Gastrocnemius medialis (tissue), 4 donors: ENCODE measurements around the gene TRA2B. TPM values are rescaled to one million over a fixed set of nuclear protein-coding genes. Genes with fewer than 3 reads are reported as not detected.

Experiments
- ATAC-seq, 2 donors: fragments of 150-250 bp; one replicate each; pipeline ENCODE4 v1.9.1; 2016
- DNase-seq, 2 donors: peaks; one replicate each; pipeline ENCODE4 v3.0.0-alpha.2; 2019
- H3K27ac ChIP-seq, 4 donors: fragments of 200-600 bp; sonication (generic); 1 replicate in 1 of 4; 2 replicates in 3 of 4; pipeline ENCODE4 v1.5.1; 2016 to 2018; ENCODE audit warnings: mild to moderate bottlenecking in 2 of 4, moderate library complexity in 1 of 4
- H3K27me3 ChIP-seq, 3 donors: fragments of 200-600 bp; sonication (generic) in 2 of 3; 1 replicate in 1 of 3; 2 replicates in 2 of 3; pipeline versions ENCODE4 v1.5.1 to v1.6.0; 2016 to 2019; ENCODE audit warnings: mild to moderate bottlenecking in 1 of 3, moderate library complexity in 1 of 3
- H3K36me3 ChIP-seq, 2 donors: fragments of 200-600 bp; sonication (generic) in 1 of 2; one replicate each; pipeline ENCODE4 v1.5.1; 2017 to 2018
- H3K4me1 ChIP-seq, 2 donors: fragments of 200-600 bp; sonication (generic) in 1 of 2; one replicate each; pipeline ENCODE4 v1.5.1; 2016 to 2017; ENCODE audit warnings: mild to moderate bottlenecking in 2 of 2
- H3K4me3 ChIP-seq, 4 donors: fragments of 200-600 bp; sonication (generic) in 3 of 4; 1 replicate in 1 of 4; 2 replicates in 3 of 4; pipeline ENCODE4 v1.5.1; 2016 to 2019; ENCODE audit warnings: mild to moderate bottlenecking in 2 of 4
- H3K9me3 ChIP-seq, 3 donors: fragments of 200-600 bp; sonication (generic) in 2 of 3; 1 replicate in 1 of 3; 2 replicates in 2 of 3; pipeline ENCODE4 v1.5.1; 2016 to 2019
- CTCF ChIP-seq, 5 experiments: fragments of 450-650 bp in 3 of 5; fragments of 200-600 bp in 2 of 5; sonication (generic) in 2 of 5; IDR thresholded peaks in 4 of 5; conservative IDR thresholded peaks in 1 of 5; 1 replicate in 4 of 5; 2 replicates in 1 of 5; pipeline ENCODE4 v1.5.1; 2016 to 2019; ENCODE audit warnings: antibody characterized with exemption in 5 of 5, mild to moderate bottlenecking in 3 of 5, moderate library complexity in 3 of 5
- POLR2A ChIP-seq, 2 donors: fragments of 450-650 bp; IDR thresholded peaks; one replicate each; pipeline ENCODE4 v1.6.1; 2017; ENCODE audit warnings: antibody characterized with exemption in 2 of 2, mild to moderate bottlenecking in 2 of 2, moderate library complexity in 2 of 2
- in situ Hi-C, 4 donors: fragments of 200-750 bp; cut with MboI; loops; one replicate each; pipeline versions ENCODE4 v1.15.0 to v1.8.0; 2017; ENCODE audit warnings: low sequenced_read_pairs in 4 of 4
- intact Hi-C: fragments of 100-400 bp; cut with DNase I; formaldehyde crosslinking; loops from one replicate; pipeline ENCODE4 v1.15.1; 2023; ENCODE audit warnings: low total_unique reads
- total RNA-seq, 4 donors: library from RNA; depleted of rRNA; stranded (reverse); fragments of >200 nt; gene quantifications; one replicate each; pipeline versions ENCODE4 v1.1.0 to v1.2.3, GENCODE V29; 2016

TRA2B gene
- total RNA-seq, 4 donors from 2014 or later: 57.5 to 234 (median 65.1) TPM

GRCh38 chr3:185929192-185930151 is 8.3 kb downstream of the TRA2B start:
- peaks cover 97 to 99% of the 10 kb centered on the region in 2 donors for H3K4me1 ChIP-seq
- TF ChIP-seq POLR2A (IDR thresholded peaks at IDR 0.05) (no peak), CTCF (IDR thresholded peaks at IDR 0.05 in 4 of 5, conservative IDR thresholded peaks at IDR 0.05 in 1 of 5) (no peak)
- peak in 1 of 2 donors; percentile 40 for ATAC-seq
- in situ Hi-C loops (loop anchor here in 3 of 4 donors (25.0 kb wide), 2 partner anchors 858 to 1783 kb away; partner anchors contain the start of genes EIF4A2 (in 3 of the 3) and RTP2 (in 1 of the 3)), intact Hi-C loops (loop anchor here (10.0 kb wide), 1 partner anchor 1115 kb away; the partner anchor contains the start of gene VPS8)
- peak overlapping the region; percentile 8 to 99 (median 98) for H3K4me3 ChIP-seq
- no peaks in the 10 kb centered on the region for H3K27me3 ChIP-seq
- H3K36me3 ChIP-seq: peaks cover 0 to 10% of the 10 kb centered on the region in 2 donors
- H3K9me3 ChIP-seq: no peaks in the 10 kb centered on the region
- no peak for DNase-seq
- peak overlapping the region; percentile 100 for H3K27ac ChIP-seq

DNA sequence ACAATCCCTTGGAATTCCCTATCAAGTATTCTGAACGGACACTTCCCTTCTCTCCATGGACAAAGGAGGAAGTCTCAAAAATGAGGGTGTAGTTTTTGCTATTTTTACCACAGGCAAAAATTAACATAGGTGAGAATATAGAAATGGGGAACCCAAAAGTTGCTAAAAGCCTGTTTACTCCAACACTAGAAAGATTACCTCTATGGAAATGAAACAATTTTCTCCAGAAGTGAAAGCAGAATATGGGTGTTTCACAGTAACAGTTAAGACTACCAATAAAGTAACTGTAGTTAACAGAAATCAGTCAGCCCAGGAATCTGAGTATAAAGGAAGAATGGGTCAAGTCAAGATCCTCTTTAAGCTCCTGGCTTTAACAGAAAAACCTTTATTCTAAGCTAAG is 9.3 kb downstream of the TRA2B start:
- ATAC-seq: no peak
- intact Hi-C loops: no loop called here
- Histone ChIP-seq H3K36me3 (peaks cover 0 to 19% of the 10 kb centered on the region in 2 donors), H3K4me3 (peak overlapping the region; percentile 8 to 99 (median 98)), H3K9me3 (no peaks in the 10 kb centered on the region), H3K27me3 (no peaks in the 10 kb centered on the region), H3K27ac (peak overlapping the region; percentile 100), H3K4me1 (peaks cover 87 to 90% of the 10 kb centered on the region in 2 donors)
- in situ Hi-C loops: loop anchor here in 3 of 4 donors (25.0 kb wide), 2 partner anchors 859 to 1784 kb away; partner anchors contain the start of genes EIF4A2 (in 3 of the 3) and RTP2 (in 1 of the 3)
- no peak for DNase-seq
- TF ChIP-seq POLR2A (IDR thresholded peaks at IDR 0.05) (no peak), CTCF (IDR thresholded peaks at IDR 0.05 in 4 of 5, conservative IDR thresholded peaks at IDR 0.05 in 1 of 5) (no peak)

DNA sequence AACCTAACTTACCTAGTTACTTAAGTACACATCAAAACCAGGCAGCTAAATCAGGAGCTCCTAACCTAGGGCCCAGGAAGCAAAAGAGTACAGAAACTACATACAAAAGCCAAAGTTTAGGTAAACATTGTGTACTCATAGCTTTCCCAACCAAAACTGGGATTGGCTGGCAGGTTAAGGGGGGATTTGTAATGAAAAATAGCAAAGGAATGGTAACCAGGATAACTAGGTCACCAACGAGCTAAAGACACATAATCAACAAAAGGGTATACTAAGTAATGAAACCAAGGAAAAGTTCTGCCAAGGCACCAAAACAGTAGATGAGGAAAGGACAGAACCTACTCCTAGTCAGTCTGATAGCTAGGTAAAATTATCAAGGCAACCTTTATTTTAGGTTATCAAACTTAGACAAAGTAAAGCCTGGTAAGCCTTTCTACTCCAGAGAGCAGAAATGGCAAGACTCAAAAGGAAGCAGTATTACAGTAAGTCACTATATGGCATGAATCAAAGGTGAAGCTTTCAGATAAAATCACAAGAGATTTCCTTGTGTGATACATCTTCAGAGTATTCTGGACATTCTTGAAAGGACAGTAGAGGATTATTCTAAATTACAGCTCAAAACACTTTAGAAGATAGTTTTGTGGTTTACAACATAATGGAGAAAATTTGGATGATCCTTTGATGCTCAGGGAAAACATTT is 10.2 kb downstream of the TRA2B start:
- DNase-seq (no peak), ATAC-seq (no peak)
- intact Hi-C loops: no loop called here
- peak overlapping the region; percentile 30 to 100 (median 100) for H3K27ac ChIP-seq
- no peaks in the 10 kb centered on the region for H3K27me3 ChIP-seq
- TF ChIP-seq POLR2A (IDR thresholded peaks at IDR 0.05) (no peak), CTCF (IDR thresholded peaks at IDR 0.05 in 4 of 5, conservative IDR thresholded peaks at IDR 0.05 in 1 of 5) (no peak)
- peaks cover 79 to 82% of the 10 kb centered on the region in 2 donors for H3K4me1 ChIP-seq
- H3K36me3 ChIP-seq: peaks cover 2 to 28% of the 10 kb centered on the region in 2 donors
- no peaks in the 10 kb centered on the region for H3K9me3 ChIP-seq
- peak overlapping the region; percentile 8 to 99 (median 65) for H3K4me3 ChIP-seq
- in situ Hi-C loops: loop anchor here in 3 of 4 donors (25.0 kb wide), 2 partner anchors 860 to 1785 kb away; partner anchors contain the start of genes EIF4A2 (in 3 of the 3) and RTP2 (in 1 of the 3)

- ATAC-seq (no peak), DNase-seq (no peak)
- peaks cover 2 to 40% of the 10 kb centered on the region in 2 donors for H3K36me3 ChIP-seq
- peak overlapping the region; percentile 30 to 100 (median 100) for H3K27ac ChIP-seq
- H3K9me3 ChIP-seq: no peaks in the 10 kb centered on the region
- TF ChIP-seq CTCF (IDR thresholded peaks at IDR 0.05 in 4 of 5, conservative IDR thresholded peaks at IDR 0.05 in 1 of 5) (no peak), POLR2A (IDR thresholded peaks at IDR 0.05) (no peak)
- H3K27me3 ChIP-seq: no peaks in the 10 kb centered on the region
- peaks cover 67 to 70% of the 10 kb centered on the region in 2 donors for H3K4me1 ChIP-seq
- in situ Hi-C loops (loop anchor here in 3 of 4 donors (25.0 kb wide), 2 partner anchors 861 to 1786 kb away; partner anchors contain the start of genes EIF4A2 (in 3 of the 3) and RTP2 (in 1 of the 3)), intact Hi-C loops (no loop called here)
- H3K4me3 ChIP-seq: peak overlapping the region in 3 of 4 donors; percentile 3 to 20 (median 12)
Measured at GRCh38 chr3:185926445-185926844, 11.4 kb downstream of the TRA2B start.
